ENCODE measurements around the gene PIPOX. TPM values are rescaled to one million over a fixed set of nuclear protein-coding genes. Genes with fewer than 3 reads are reported as not detected.

The PIPOX gene
- total and polyA plus RNA-seq, 2 of the 13 experiments (the other 11 are each of a cell fraction or from before 2014, with no cell fraction given), result 87.3 to 154 TPM

DNA sequence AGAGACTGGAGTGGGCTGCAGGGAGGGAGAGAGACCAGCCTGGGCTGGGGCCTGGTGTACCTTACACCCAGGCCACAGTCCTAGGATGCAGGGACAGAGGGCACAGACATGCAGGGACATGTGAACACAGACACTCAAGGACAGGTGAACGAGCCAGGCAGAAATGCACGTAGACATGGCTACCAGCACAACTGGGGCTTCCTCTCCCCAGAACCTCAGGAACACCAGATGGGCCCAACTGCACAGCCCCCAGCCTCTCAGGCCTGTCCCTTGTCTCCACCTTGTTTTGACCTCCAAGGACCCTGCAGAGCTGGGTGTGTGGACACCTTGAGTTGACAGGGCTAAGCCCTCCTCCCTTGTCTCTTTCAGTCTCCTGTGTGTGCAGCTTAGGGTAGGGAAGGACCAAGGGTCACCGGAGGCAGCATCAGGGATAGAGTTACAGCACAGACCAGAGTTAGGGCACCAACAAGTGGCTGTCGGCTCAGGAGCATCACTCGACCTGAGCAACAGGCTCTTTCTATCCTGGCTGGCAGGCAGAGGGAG lies 46.3 kb upstream of the PIPOX start (continued):
- TF ChIP-seq SRF (IDR thresholded peaks at IDR 0.05; ENCODE audit: low read depth, low read length), result no peak
- TF ChIP-seq ZSCAN21 (CRISPR knock-in tag; IDR thresholded peaks at IDR 0.05; ENCODE audit: borderline replicate concordance), result 0 out of 2 replicates have a peak, but pooled peaks have one; percentile 24
- peak; percentile 68; the same call in 1 of the 2 replicates for TF ChIP-seq SIX4 (CRISPR knock-in tag; IDR thresholded peaks at IDR 0.05)
- TF ChIP-seq HNF1A (IDR thresholded peaks at IDR 0.05; ENCODE audit: low read depth), result no peak
- TF ChIP-seq HNF1A (CRISPR knock-in tag; IDR thresholded peaks at IDR 0.05; ENCODE audit: borderline replicate concordance), result 0 out of 2 replicates have a peak, but pooled peaks have one; percentile 43
- TF ChIP-seq, protein P1, sequence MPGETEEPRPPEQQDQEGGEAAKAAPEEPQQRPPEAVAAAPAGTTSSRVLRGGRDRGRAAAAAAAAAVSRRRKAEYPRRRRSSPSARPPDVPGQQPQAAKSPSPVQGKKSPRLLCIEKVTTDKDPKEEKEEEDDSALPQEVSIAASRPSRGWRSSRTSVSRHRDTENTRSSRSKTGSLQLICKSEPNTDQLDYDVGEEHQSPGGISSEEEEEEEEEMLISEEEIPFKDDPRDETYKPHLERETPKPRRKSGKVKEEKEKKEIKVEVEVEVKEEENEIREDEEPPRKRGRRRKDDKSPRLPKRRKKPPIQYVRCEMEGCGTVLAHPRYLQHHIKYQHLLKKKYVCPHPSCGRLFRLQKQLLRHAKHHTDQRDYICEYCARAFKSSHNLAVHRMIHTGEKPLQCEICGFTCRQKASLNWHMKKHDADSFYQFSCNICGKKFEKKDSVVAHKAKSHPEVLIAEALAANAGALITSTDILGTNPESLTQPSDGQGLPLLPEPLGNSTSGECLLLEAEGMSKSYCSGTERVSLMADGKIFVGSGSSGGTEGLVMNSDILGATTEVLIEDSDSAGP (CRISPR knock-in tag; IDR thresholded peaks at IDR 0.05; ENCODE audit: borderline replicate concordance), result peak; percentile 41; the same call in 1 of the 2 replicates
- TF ChIP-seq HMGXB4 (CRISPR knock-in tag; IDR thresholded peaks at IDR 0.05; ENCODE audit: borderline replicate concordance in 1 of 2, low read depth in 1 of 2), result peak in 1 of 2 experiments; percentile 54; a peak in 1 of 4 replicates
- TF ChIP-seq KMT2A (CRISPR knock-in tag; IDR thresholded peaks at IDR 0.05), result 0 out of 2 replicates have a peak, but pooled peaks have one; percentile 17
- TF ChIP-seq HNF4G (IDR thresholded peaks at IDR 0.05; ENCODE audit: borderline replicate concordance, low read depth, low read length), result peak; percentile 68
- TF ChIP-seq HNF4G (CRISPR knock-in tag; IDR thresholded peaks at IDR 0.05; ENCODE audit: borderline replicate concordance, low read depth), result peak; percentile 84; the same call in 1 of the 2 replicates
- TF ChIP-seq ZNF720 (CRISPR knock-in tag; IDR thresholded peaks at IDR 0.05), result no peak
- TF ChIP-seq ZBTB33 (CRISPR knock-in tag; IDR thresholded peaks at IDR 0.05), result no peak
- peak; percentile 19; the same call in 1 of the 2 replicates for TF ChIP-seq SP4 (CRISPR knock-in tag; IDR thresholded peaks at IDR 0.05)
- TF ChIP-seq NRL (CRISPR knock-in tag; IDR thresholded peaks at IDR 0.05; ENCODE audit: borderline replicate concordance), result 0 out of 2 replicates have a peak, but pooled peaks have one; percentile 13
- TF ChIP-seq ASH2L (IDR thresholded peaks at IDR 0.05; ENCODE audit: insufficient read length, low read depth, low read length), result peak; percentile 20
